Keratinocyte (primary cell): Measurements from ENCODE around the gene RCAN2. TPM values are rescaled to one million over a fixed set of nuclear protein-coding genes. Genes with fewer than 3 reads are reported as not detected.

Experiments used
- DNase-seq: peaks from one replicate; pipeline ENCODE4 v3.0.0-alpha.2; 2011; ENCODE audit warnings: low read depth, missing footprints, low spot score
- FAIRE-seq: peaks from 2 replicates; lab custom pipeline; 2011; peaks lifted over from hg19 to GRCh38; lab: Jason Lieb, UNC
- H2AFZ ChIP-seq: 2 replicates; pipeline ENCODE4 v1.6.0; 2012; ENCODE audit warnings: low read length, control low read depth, inconsistent platforms; ENCODE audit not compliant: control insufficient read depth
- H3K27ac ChIP-seq: 2 replicates; pipeline ENCODE4 v1.5.1; 2011; ENCODE audit warnings: low read length; ENCODE audit not compliant: control insufficient read depth, insufficient read depth
- H3K27me3 ChIP-seq: 3 replicates; pipeline ENCODE4 v1.6.0; 2011; ENCODE audit warnings: low read length; ENCODE audit not compliant: control insufficient read depth, insufficient read depth; ENCODE audit errors: extremely low read depth
- H3K36me3 ChIP-seq, 2 experiments: 2 replicates in 1 of 2; 3 replicates in 1 of 2; pipeline ENCODE4 v1.5.1; 2011; ENCODE audit warnings: low read length in 2 of 2, mild to moderate bottlenecking in 1 of 2; ENCODE audit not compliant: control insufficient read depth in 2 of 2, insufficient read depth in 2 of 2; ENCODE audit errors: extremely low read depth in 1 of 2
- H3K4me1 ChIP-seq: 3 replicates; pipeline ENCODE4 v1.5.1; 2011; ENCODE audit warnings: low read length; ENCODE audit not compliant: control insufficient read depth, insufficient read depth; ENCODE audit errors: extremely low read depth
- H3K4me2 ChIP-seq: 3 replicates; pipeline ENCODE4 v1.6.0; 2011; ENCODE audit warnings: low read depth, low read length; ENCODE audit not compliant: control insufficient read depth, insufficient read depth; ENCODE audit errors: extremely low read depth
- H3K4me3 ChIP-seq, 3 experiments: fragments of 200-600 bp in 1 of 3; sonication (generic) in 1 of 3; 2 replicates in 2 of 3; 3 replicates in 1 of 3; pipeline ENCODE4 v1.5.1; 2011 to 2016; ENCODE audit warnings: low read length in 3 of 3, mild to moderate bottlenecking in 3 of 3, control low read depth in 2 of 3, inconsistent platforms in 1 of 3, low read depth in 1 of 3, mixed read lengths in 1 of 3, mixed run types in 1 of 3, moderate library complexity in 1 of 3; ENCODE audit not compliant: control insufficient read depth in 2 of 3, insufficient read depth in 2 of 3; ENCODE audit errors: extremely low read depth in 1 of 3
- H3K79me2 ChIP-seq: 2 replicates; pipeline ENCODE4 v1.6.0; 2012; ENCODE audit warnings: low read length; ENCODE audit not compliant: control insufficient read depth, insufficient read depth
- H3K9ac ChIP-seq: 3 replicates; pipeline ENCODE4 v1.6.0; 2011; ENCODE audit warnings: low read length; ENCODE audit not compliant: control insufficient read depth, insufficient read depth; ENCODE audit errors: extremely low read depth
- H3K9me1 ChIP-seq: 3 replicates; pipeline ENCODE4 v1.6.0; 2011; ENCODE audit warnings: low read length; ENCODE audit not compliant: control insufficient read depth, insufficient read depth; ENCODE audit errors: extremely low read depth
- H3K9me3 ChIP-seq: 2 replicates; pipeline ENCODE4 v1.5.1; 2012; ENCODE audit warnings: low read depth, low read length; ENCODE audit not compliant: control insufficient read depth
- H4K20me1 ChIP-seq: 3 replicates; pipeline ENCODE4 v1.6.0; 2011; ENCODE audit warnings: low read length; ENCODE audit not compliant: control insufficient read depth, insufficient read depth; ENCODE audit errors: extremely low read depth
- CTCF ChIP-seq, 3 experiments: IDR thresholded peaks in 1 of 3; conservative IDR thresholded peaks in 1 of 3; optimal IDR thresholded peaks in 1 of 3; 2 replicates in 2 of 3; 3 replicates in 1 of 3; pipeline versions ENCODE3 to v1.5.1; 2011; ENCODE audit warnings: low read length in 3 of 3, mild to moderate bottlenecking in 3 of 3, moderate library complexity in 2 of 3, control low read depth in 1 of 3, inconsistent platforms in 1 of 3; ENCODE audit not compliant: insufficient read depth in 2 of 3; ENCODE audit errors: extremely low read depth in 1 of 3
- EZH2 ChIP-seq: IDR thresholded peaks from one replicate; pipeline ENCODE4 v1.6.1; 2012; ENCODE audit warnings: inconsistent platforms, mild to moderate bottlenecking, low read length, moderate library complexity
- dilution Hi-C: fragments of 300-500 bp; cut with MboI; formaldehyde crosslinking; loops from one replicate; pipeline ENCODE4 v1.7.0; 2020; ENCODE audit warnings: low sequenced_read_pairs; ENCODE audit not compliant: extremely low pct_ligation_motif_present
- polyA plus RNA-seq, 5 experiments: library from polyadenylated mRNA; depleted of rRNA in 3 of 5; stranded (reverse) in 3 of 5; stranded (forward) in 1 of 5; unstranded in 1 of 5; fragments of >200 nt; gene quantifications; 1 replicate in 1 of 5; 2 replicates in 3 of 5; 3 replicates in 1 of 5; pipeline versions ENCODE4 v1.2.1 to v1.2.3, GENCODE V29; 2011 to 2012; ENCODE audit warnings: missing spikeins in 2 of 5, low read depth in 1 of 5, low replicate concordance in 1 of 5

Gene RCAN2
- polyA plus RNA-seq, 1 donor (not counting 4 experiments of a cell fraction or from before 2014, with no cell fraction given): not detected

GRCh38 chr6:46204880-46205650, 286.2 kb downstream of the RCAN2 start:
- Histone ChIP-seq H3K9me3 (no peaks in the 10 kb centered on the region), H2AFZ (no peak overlapping the region), H3K4me1 (no peaks in the 10 kb centered on the region), H3K9ac (no peak overlapping the region), H3K27me3 (no peaks in the 10 kb centered on the region), H3K4me2 (no peak overlapping the region), H3K9me1 (no peaks in the 10 kb centered on the region), H3K79me2 (no peaks in the 10 kb centered on the region), H3K4me3 (no peak overlapping the region), H3K36me3 (no peaks in the 10 kb centered on the region), H3K27ac (no peak overlapping the region), H4K20me1 (no peaks in the 10 kb centered on the region)
- FAIRE-seq (no peak), DNase-seq (no peak)
- dilution Hi-C loops: no loop called here
- TF ChIP-seq CTCF (optimal IDR thresholded peaks at IDR 0.05 in 1 of 3, IDR thresholded peaks at IDR 0.05 in 1 of 3, conservative IDR thresholded peaks at IDR 0.05 in 1 of 3; ENCODE audit: extremely low read depth in 1 of 3, insufficient read depth in 2 of 3, low read length in 3 of 3) (no peak), EZH2 (no peak)

GRCh38 chr6:46203391-46204177, 287.7 kb downstream of the RCAN2 start:
- H3K4me2 ChIP-seq: no peak overlapping the region
- DNase-seq: no peak
- H3K9ac ChIP-seq: no peak overlapping the region
- no peaks in the 10 kb centered on the region for H3K27me3 ChIP-seq
- H3K9me3 ChIP-seq: no peaks in the 10 kb centered on the region
- no peaks in the 10 kb centered on the region for H3K36me3 ChIP-seq
- H3K79me2 ChIP-seq: no peaks in the 10 kb centered on the region
- H3K9me1 ChIP-seq: no peaks in the 10 kb centered on the region
- TF ChIP-seq EZH2 (no peak), CTCF (optimal IDR thresholded peaks at IDR 0.05 in 1 of 3, IDR thresholded peaks at IDR 0.05 in 1 of 3, conservative IDR thresholded peaks at IDR 0.05 in 1 of 3; ENCODE audit: extremely low read depth in 1 of 3, insufficient read depth in 2 of 3, low read length in 3 of 3) (no peak)
- H3K27ac ChIP-seq: no peak overlapping the region
- H4K20me1 ChIP-seq: no peaks in the 10 kb centered on the region
- FAIRE-seq: no peak
- H2AFZ ChIP-seq: no peak overlapping the region
- dilution Hi-C loops: no loop called here
- no peaks in the 10 kb centered on the region for H3K4me1 ChIP-seq
- H3K4me3 ChIP-seq: no peak overlapping the region
